ENCODE measurements around the gene COL3A1.

DNA sequence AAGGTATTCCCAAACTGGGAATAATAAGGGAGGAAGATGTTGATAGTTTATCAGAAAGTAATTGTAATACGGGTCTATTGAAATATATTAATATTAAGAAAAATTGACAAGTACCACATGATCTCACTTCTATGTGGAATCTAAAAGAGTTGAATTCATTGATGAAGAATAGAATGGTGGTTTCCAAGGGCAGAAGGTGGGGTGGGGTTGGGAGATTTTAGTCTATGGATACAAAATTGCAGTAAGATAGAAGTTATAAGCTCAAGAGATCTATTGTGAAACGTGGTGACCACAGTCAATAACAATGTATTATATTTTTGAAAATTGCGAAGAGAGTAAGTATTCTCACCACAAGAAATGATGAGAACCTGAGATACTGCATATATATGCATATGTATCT lies 38.9 kb downstream of the COL3A1 start:
- TF ChIP-seq, protein P1, sequence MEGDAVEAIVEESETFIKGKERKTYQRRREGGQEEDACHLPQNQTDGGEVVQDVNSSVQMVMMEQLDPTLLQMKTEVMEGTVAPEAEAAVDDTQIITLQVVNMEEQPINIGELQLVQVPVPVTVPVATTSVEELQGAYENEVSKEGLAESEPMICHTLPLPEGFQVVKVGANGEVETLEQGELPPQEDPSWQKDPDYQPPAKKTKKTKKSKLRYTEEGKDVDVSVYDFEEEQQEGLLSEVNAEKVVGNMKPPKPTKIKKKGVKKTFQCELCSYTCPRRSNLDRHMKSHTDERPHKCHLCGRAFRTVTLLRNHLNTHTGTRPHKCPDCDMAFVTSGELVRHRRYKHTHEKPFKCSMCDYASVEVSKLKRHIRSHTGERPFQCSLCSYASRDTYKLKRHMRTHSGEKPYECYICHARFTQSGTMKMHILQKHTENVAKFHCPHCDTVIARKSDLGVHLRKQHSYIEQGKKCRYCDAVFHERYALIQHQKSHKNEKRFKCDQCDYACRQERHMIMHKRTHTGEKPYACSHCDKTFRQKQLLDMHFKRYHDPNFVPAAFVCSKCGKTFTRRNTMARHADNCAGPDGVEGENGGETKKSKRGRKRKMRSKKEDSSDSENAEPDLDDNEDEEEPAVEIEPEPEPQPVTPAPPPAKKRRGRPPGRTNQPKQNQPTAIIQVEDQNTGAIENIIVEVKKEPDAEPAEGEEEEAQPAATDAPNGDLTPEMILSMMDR (IDR thresholded peaks at IDR 0.05; ENCODE audit: poor library complexity), result no peak
- TF ChIP-seq EZH2 (IDR thresholded peaks at IDR 0.05; ENCODE audit: borderline replicate concordance), result no peak

Data from hepatocyte (in vitro differentiated cells).